ENCODE measurements around the gene KDM3B. TPM values are rescaled to one million over a fixed set of nuclear protein-coding genes. Genes with fewer than 3 reads are reported as not detected.

Gene KDM3B
- total RNA-seq, 1 donor from 2014 or later: 40.7 TPM

DNA sequence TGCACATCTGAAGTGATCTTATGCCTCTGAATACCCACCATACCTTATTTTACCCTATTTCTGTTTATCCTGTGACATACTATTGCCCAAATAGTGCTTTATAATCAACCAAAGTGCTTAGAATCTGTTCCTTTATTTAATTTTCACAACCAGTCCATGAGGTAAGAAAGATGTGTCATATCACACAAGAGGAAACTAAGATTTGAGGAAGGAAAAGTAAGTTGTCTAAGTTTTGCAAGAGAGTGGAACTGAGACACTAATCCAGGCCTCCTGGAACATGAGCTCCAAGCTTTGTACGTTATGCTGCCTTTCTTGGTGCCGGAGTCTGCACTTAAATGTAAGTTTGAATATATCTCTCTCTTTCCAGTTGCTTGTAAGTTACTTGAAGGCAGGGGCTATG is 17.2 kb downstream of the KDM3B start:
- peaks cover 19% of the 10 kb centered on the region for H3K36me3 ChIP-seq
- no peak for TF ChIP-seq CTCF (IDR thresholded peaks at IDR 0.05; ENCODE audit: borderline replicate concordance)
- DNase-seq: no peak
- H3K27ac ChIP-seq (replicated peaks): peak overlapping the region; percentile 66
- H3K27me3 ChIP-seq (ENCODE audit: low read depth): no peaks in the 10 kb centered on the region
- peaks cover 84% of the 10 kb centered on the region for H3K4me1 ChIP-seq
- intact Hi-C loops (cut with micrococcal nuclease): no loop called here
- H3K4me3 ChIP-seq: no peak overlapping the region
- no peaks in the 10 kb centered on the region for H3K9me3 ChIP-seq (replicated peaks)

GRCh38 chr5:138370537-138370936 is 18.1 kb downstream of the KDM3B start:
- no peaks in the 10 kb centered on the region for H3K27me3 ChIP-seq (ENCODE audit: low read depth)
- TF ChIP-seq CTCF (IDR thresholded peaks at IDR 0.05; ENCODE audit: borderline replicate concordance): no peak
- H3K9me3 ChIP-seq (replicated peaks): no peaks in the 10 kb centered on the region
- H3K4me3 ChIP-seq: no peak overlapping the region
- H3K27ac ChIP-seq (replicated peaks): peak overlapping the region; percentile 66
- no peak for DNase-seq
- H3K36me3 ChIP-seq: peaks cover 27% of the 10 kb centered on the region
- intact Hi-C loops (cut with micrococcal nuclease): no loop called here
- H3K4me1 ChIP-seq: peaks cover 76% of the 10 kb centered on the region

DNA sequence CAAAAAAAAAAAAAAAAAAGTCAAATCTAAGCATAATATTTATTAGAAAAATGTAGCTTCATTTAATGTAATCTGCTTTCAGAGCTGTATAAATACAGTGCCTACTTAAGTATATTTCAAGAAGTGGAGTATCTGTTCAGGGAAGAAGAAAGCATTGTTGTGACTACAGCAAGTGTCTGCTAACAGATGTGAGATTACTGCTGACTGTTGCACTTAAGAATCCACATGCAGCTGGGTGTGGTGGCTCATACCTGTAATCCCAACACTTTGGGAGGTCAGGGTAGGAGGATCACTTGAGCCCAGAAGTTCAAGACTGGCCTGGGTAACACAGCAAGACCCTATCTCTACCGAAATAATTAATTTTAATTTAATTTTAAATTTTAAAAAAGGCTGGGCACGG is 19.0 kb downstream of the KDM3B start:
- TF ChIP-seq CTCF (IDR thresholded peaks at IDR 0.05; ENCODE audit: borderline replicate concordance): no peak
- intact Hi-C loops (cut with micrococcal nuclease): no loop called here
- Histone ChIP-seq H3K36me3 (peaks cover 37% of the 10 kb centered on the region), H3K9me3 (replicated peaks) (no peaks in the 10 kb centered on the region), H3K4me3 (no peak overlapping the region), H3K27me3 (ENCODE audit: low read depth) (no peaks in the 10 kb centered on the region), H3K27ac (replicated peaks) (no peak overlapping the region), H3K4me1 (peaks cover 67% of the 10 kb centered on the region)
- DNase-seq: no peak

- peaks cover 59% of the 10 kb centered on the region for H3K4me1 ChIP-seq
- no peaks in the 10 kb centered on the region for H3K27me3 ChIP-seq (ENCODE audit: low read depth)
- no peak for DNase-seq
- peaks cover 44% of the 10 kb centered on the region for H3K36me3 ChIP-seq
- intact Hi-C loops (cut with micrococcal nuclease): no loop called here
- no peaks in the 10 kb centered on the region for H3K9me3 ChIP-seq (replicated peaks)
- H3K4me3 ChIP-seq: no peak overlapping the region
- TF ChIP-seq CTCF (IDR thresholded peaks at IDR 0.05; ENCODE audit: borderline replicate concordance): no peak
- no peak overlapping the region for H3K27ac ChIP-seq (replicated peaks)
Observed at GRCh38 chr5:138372225-138372624, 19.7 kb downstream of the KDM3B start.

GRCh38 chr5:138372653-138373052 is 20.2 kb downstream of the KDM3B start:
- Histone ChIP-seq H3K27me3 (ENCODE audit: low read depth) (no peaks in the 10 kb centered on the region), H3K9me3 (replicated peaks) (no peaks in the 10 kb centered on the region), H3K27ac (replicated peaks) (no peak overlapping the region), H3K4me1 (peaks cover 55% of the 10 kb centered on the region), H3K4me3 (no peak overlapping the region), H3K36me3 (peaks cover 49% of the 10 kb centered on the region)
- DNase-seq: no peak
- TF ChIP-seq CTCF (IDR thresholded peaks at IDR 0.05; ENCODE audit: borderline replicate concordance): no peak
- intact Hi-C loops (cut with micrococcal nuclease): no loop called here

GRCh38 chr5:138382347-138382746 is 29.9 kb downstream of the KDM3B start:
- Histone ChIP-seq H3K4me3 (no peak overlapping the region), H3K27ac (replicated peaks) (no peak overlapping the region), H3K36me3 (peaks cover 99% of the 10 kb centered on the region), H3K9me3 (replicated peaks) (no peaks in the 10 kb centered on the region), H3K27me3 (ENCODE audit: low read depth) (no peaks in the 10 kb centered on the region), H3K4me1 (peaks cover 4% of the 10 kb centered on the region)
- TF ChIP-seq CTCF (IDR thresholded peaks at IDR 0.05; ENCODE audit: borderline replicate concordance): no peak
- no peak for DNase-seq
- intact Hi-C loops (cut with micrococcal nuclease): no loop called here

All from left ventricle myocardium inferior (tissue), 1 donor.